Aorta (tissue), 5 donors: ENCODE results near the gene LTBP3. TPM values are rescaled to one million over a fixed set of nuclear protein-coding genes. Genes with fewer than 3 reads are reported as not detected.

Experiments used
- ATAC-seq: fragments of 200-7000 bp; cut with Tn5 transposase; one replicate; pipeline ENCODE4 v1.9.1; 2022; ENCODE audit warnings: moderate library complexity; ENCODE audit not compliant: low FRiP score
- DNase-seq, 2 donors: peaks; one replicate each; pipeline ENCODE4 v3.0.0-alpha.2; 2020
- H3K27ac ChIP-seq, 2 donors: one replicate each; pipeline ENCODE4 v1.5.1; 2013; ENCODE audit warnings: low read length in 2 of 2, mild to moderate bottlenecking in 2 of 2, moderate library complexity in 2 of 2, control low read depth in 1 of 2, inconsistent platforms in 1 of 2, low read depth in 1 of 2
- H3K27me3 ChIP-seq, 2 donors: one replicate each; pipeline ENCODE4 v1.6.1; 2013; ENCODE audit warnings: control low read depth in 1 of 2, low read length in 1 of 2, mild to moderate bottlenecking in 1 of 2, moderate library complexity in 1 of 2; ENCODE audit not compliant: insufficient read depth in 2 of 2, control insufficient read depth in 1 of 2
- H3K36me3 ChIP-seq, 2 donors: one replicate each; pipeline ENCODE4 v1.6.1; 2013; ENCODE audit warnings: control low read depth in 1 of 2, low read length in 1 of 2, mild to moderate bottlenecking in 1 of 2; ENCODE audit not compliant: insufficient read depth in 2 of 2, control insufficient read depth in 1 of 2
- H3K4me1 ChIP-seq, 2 donors: one replicate each; pipeline ENCODE4 v1.6.1; 2013; ENCODE audit warnings: low read length in 2 of 2, control low read depth in 1 of 2, mild to moderate bottlenecking in 1 of 2, moderate library complexity in 1 of 2; ENCODE audit not compliant: insufficient read depth in 2 of 2, control insufficient read depth in 1 of 2
- H3K4me3 ChIP-seq, 2 donors: one replicate each; pipeline ENCODE4 v1.5.1; 2013; ENCODE audit warnings: low read length in 2 of 2, control low read depth in 1 of 2, mild to moderate bottlenecking in 1 of 2
- H3K9me3 ChIP-seq: one replicate; pipeline ENCODE4 v1.6.1; 2013; ENCODE audit warnings: mild to moderate bottlenecking, low read length; ENCODE audit not compliant: control insufficient read depth
- WGBS, 2 donors: extraction: QIAGEN DNeasy Blood & Tissue Kit; methylation state at CpG; one replicate each; pipeline ENCODE4 v1.1.7; 2013; 5-methylcytosine and 5-hydroxymethylcytosine counted together
- intact Hi-C, 2 donors: fragments of 100-400 bp; cut with DNase I; formaldehyde crosslinking; loops; one replicate each; pipeline versions ENCODE4 v1.14.2 to v1.15.0; 2022
- polyA plus RNA-seq, 2 donors: library from polyadenylated mRNA; stranded (reverse); fragments of 200-250 nt; gene quantifications; one replicate each; pipeline ENCODE4 v1.2.3, GENCODE V29; 2013
- total RNA-seq, 2 donors: library from RNA; stranded (reverse); fragmentation: NEBNext Ultra II Directional; extraction: Animal tissue kit (Norgen Biotek cat#: 25700); gene quantifications; one replicate each; pipeline ENCODE4 v1.2.1, GENCODE V29; 2021
- donor health status: healthy with polysubstance abuse.
- donor health status: Bipolar disorder and iron deficiency.
- donor health status: DM: no; HTN: no; CAD: no.
- donor health status: DM: no; HTN: no; CAD: no.
- donor health status: DM: yes; HTN: yes; CAD: no.

Gene LTBP3
- total and polyA plus RNA-seq, 4 donors, result 40.1 to 473 (median 373) TPM

DNA sequence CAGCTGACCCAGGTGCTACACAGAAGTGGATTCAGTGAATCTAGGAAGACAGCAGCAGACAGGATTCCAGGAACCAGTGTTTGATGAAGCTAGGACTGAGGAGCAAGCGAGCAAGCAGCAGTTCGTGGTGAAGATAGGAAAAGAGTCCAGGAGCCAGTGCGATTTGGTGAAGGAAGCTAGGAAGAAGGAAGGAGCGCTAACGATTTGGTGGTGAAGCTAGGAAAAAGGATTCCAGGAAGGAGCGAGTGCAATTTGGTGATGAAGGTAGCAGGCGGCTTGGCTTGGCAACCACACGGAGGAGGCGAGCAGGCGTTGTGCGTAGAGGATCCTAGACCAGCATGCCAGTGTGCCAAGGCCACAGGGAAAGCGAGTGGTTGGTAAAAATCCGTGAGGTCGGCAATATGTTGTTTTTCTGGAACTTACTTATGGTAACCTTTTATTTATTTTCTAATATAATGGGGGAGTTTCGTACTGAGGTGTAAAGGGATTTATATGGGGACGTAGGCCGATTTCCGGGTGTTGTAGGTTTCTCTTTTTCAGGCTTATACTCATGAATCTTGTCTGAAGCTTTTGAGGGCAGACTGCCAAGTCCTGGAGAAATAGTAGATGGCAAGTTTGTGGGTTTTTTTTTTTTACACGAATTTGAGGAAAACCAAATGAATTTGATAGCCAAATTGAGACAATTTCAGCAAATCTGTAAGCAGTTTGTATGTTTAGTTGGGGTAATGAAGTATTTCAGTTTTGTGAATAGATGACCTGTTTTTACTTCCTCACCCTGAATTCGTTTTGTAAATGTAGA lies 57.6 kb downstream of the LTBP3 start:
- peaks cover 14 to 15% of the 10 kb centered on the region in 2 donors for H3K36me3 ChIP-seq
- ATAC-seq (no peak), DNase-seq (peak in 1 of 2 donors; percentile 70)
- H3K9me3 ChIP-seq, result no peaks in the 10 kb centered on the region
- intact Hi-C loops, result no loop called here
- 0% methylated on average over 20 of the region's 20 CpGs for WGBS, 2 donors
- peak overlapping the region; percentile 95 to 100 for H3K4me3 ChIP-seq
- peak overlapping the region; percentile 90 to 100 for H3K27ac ChIP-seq
- H3K4me1 ChIP-seq, result no peaks in the 10 kb centered on the region
- H3K27me3 ChIP-seq, result peaks cover 0 to 2% of the 10 kb centered on the region in 2 donors

DNA sequence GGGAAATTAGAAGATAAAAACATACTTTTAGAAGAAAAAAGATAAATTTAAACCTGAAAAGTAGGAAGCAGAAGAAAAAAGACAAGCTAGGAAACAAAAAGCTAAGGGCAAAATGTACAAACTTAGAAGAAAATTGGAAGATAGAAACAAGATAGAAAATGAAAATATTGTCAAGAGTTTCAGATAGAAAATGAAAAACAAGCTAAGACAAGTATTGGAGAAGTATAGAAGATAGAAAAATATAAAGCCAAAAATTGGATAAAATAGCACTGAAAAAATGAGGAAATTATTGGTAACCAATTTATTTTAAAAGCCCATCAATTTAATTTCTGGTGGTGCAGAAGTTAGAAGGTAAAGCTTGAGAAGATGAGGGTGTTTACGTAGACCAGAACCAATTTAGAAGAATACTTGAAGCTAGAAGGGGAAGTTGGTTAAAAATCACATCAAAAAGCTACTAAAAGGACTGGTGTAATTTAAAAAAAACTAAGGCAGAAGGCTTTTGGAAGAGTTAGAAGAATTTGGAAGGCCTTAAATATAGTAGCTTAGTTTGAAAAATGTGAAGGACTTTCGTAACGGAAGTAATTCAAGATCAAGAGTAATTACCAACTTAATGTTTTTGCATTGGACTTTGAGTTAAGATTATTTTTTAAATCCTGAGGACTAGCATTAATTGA lies 58.3 kb downstream of the LTBP3 start:
- WGBS, 2 donors, result 0 to 1% methylated on average over 3 of the region's 3 CpGs
- H3K27ac ChIP-seq, result peak overlapping the region; percentile 90 to 100
- H3K4me1 ChIP-seq, result no peaks in the 10 kb centered on the region
- H3K9me3 ChIP-seq, result no peaks in the 10 kb centered on the region
- DNase-seq (no peak), ATAC-seq (no peak)
- peak overlapping the region; percentile 95 to 100 for H3K4me3 ChIP-seq
- peaks cover 0 to 2% of the 10 kb centered on the region in 2 donors for H3K27me3 ChIP-seq
- H3K36me3 ChIP-seq, result peaks cover 8% of the 10 kb centered on the region in 2 donors
- intact Hi-C loops, result no loop called here

DNA sequence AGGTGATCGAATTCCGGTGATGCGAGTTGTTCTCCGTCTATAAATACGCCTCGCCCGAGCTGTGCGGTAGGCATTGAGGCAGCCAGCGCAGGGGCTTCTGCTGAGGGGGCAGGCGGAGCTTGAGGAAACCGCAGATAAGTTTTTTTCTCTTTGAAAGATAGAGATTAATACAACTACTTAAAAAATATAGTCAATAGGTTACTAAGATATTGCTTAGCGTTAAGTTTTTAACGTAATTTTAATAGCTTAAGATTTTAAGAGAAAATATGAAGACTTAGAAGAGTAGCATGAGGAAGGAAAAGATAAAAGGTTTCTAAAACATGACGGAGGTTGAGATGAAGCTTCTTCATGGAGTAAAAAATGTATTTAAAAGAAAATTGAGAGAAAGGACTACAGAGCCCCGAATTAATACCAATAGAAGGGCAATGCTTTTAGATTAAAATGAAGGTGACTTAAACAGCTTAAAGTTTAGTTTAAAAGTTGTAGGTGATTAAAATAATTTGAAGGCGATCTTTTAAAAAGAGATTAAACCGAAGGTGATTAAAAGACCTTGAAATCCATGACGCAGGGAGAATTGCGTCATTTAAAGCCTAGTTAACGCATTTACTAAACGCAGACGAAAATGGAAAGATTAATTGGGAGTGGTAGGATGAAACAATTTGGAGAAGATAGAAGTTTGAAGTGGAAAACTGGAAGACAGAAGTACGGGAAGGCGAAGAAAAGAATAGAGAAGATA lies 59.0 kb downstream of the LTBP3 start, which contains the start of gene MALAT1:
MALAT1 (plus strand) TSS at position 69 of the 736 bp plus-strand sequence.
- DNase-seq (peak; percentile 95 to 98), ATAC-seq (peak; percentile 71)
- intact Hi-C loops, result loop anchor here in 1 of 2 donors (1.0 kb wide), 1 partner anchor 77 kb away; the partner anchor contains the start of gene NEAT1
- Histone ChIP-seq H3K4me3 (peak within 1 kb of the TSS; percentile 95 to 100), H3K36me3 (peaks cover 3 to 6% of the 10 kb centered on the region in 2 donors), H3K27ac (peak within 1 kb of the TSS; percentile 100), H3K27me3 (peaks cover 0 to 2% of the 10 kb centered on the region in 2 donors), H3K9me3 (no peaks in the 10 kb centered on the region), H3K4me1 (no peaks in the 10 kb centered on the region)
- WGBS, 2 donors, result 0 to 1% methylated on average over 24 of the region's 24 CpGs

- Histone ChIP-seq H3K36me3 (peaks cover 0 to 6% of the 10 kb centered on the region in 2 donors), H3K4me1 (no peaks in the 10 kb centered on the region), H3K4me3 (peak overlapping the region; percentile 60 to 75), H3K27ac (peak overlapping the region; percentile 100), H3K27me3 (peaks cover 0 to 2% of the 10 kb centered on the region in 2 donors), H3K9me3 (no peaks in the 10 kb centered on the region)
- ATAC-seq, result no peak
- 0 to 2% methylated on average over 6 of the region's 6 CpGs for WGBS, 2 donors
- DNase-seq, result no peak
- intact Hi-C loops, result loop anchor here in 1 of 2 donors (1.0 kb wide), 1 partner anchor 76 kb away; the partner anchor contains the start of gene NEAT1
Measured at GRCh38 chr11:65498727-65498976, 59.5 kb downstream of the LTBP3 start.

GRCh38 chr11:65498042-65498726 lies 60.0 kb downstream of the LTBP3 start:
- DNase-seq (peak; percentile 71 to 74), ATAC-seq (no peak)
- no peaks in the 10 kb centered on the region for H3K9me3 ChIP-seq
- peaks cover 0 to 6% of the 10 kb centered on the region in 2 donors for H3K36me3 ChIP-seq
- H3K27me3 ChIP-seq, result peaks cover 0 to 2% of the 10 kb centered on the region in 2 donors
- peak overlapping the region; percentile 100 for H3K27ac ChIP-seq
- H3K4me1 ChIP-seq, result no peaks in the 10 kb centered on the region
- WGBS, 2 donors, result 3% methylated on average over 24 of the region's 24 CpGs
- H3K4me3 ChIP-seq, result peak overlapping the region; percentile 60 to 75
- intact Hi-C loops, result loop anchor here in 1 of 2 donors (1.0 kb wide), 1 partner anchor 76 kb away; the partner anchor contains the start of gene NEAT1

GRCh38 chr11:65497141-65498041 lies 60.8 kb downstream of the LTBP3 start:
- Histone ChIP-seq H3K36me3 (peaks cover 0 to 4% of the 10 kb centered on the region in 2 donors), H3K27me3 (peaks cover 0 to 2% of the 10 kb centered on the region in 2 donors), H3K4me3 (peak overlapping the region; percentile 60 to 75), H3K27ac (peak overlapping the region; percentile 100), H3K9me3 (no peaks in the 10 kb centered on the region), H3K4me1 (peaks cover 0 to 1% of the 10 kb centered on the region in 2 donors)
- 0% methylated on average over 46 to 61 of the region's 61 CpGs for WGBS, 2 donors
- DNase-seq (peak; percentile 99 to 100), ATAC-seq (peak; percentile 93)
- intact Hi-C loops, result loop anchor here in 1 of 2 donors (1.0 kb wide), 1 partner anchor 75 kb away; the partner anchor contains the start of gene NEAT1

DNA sequence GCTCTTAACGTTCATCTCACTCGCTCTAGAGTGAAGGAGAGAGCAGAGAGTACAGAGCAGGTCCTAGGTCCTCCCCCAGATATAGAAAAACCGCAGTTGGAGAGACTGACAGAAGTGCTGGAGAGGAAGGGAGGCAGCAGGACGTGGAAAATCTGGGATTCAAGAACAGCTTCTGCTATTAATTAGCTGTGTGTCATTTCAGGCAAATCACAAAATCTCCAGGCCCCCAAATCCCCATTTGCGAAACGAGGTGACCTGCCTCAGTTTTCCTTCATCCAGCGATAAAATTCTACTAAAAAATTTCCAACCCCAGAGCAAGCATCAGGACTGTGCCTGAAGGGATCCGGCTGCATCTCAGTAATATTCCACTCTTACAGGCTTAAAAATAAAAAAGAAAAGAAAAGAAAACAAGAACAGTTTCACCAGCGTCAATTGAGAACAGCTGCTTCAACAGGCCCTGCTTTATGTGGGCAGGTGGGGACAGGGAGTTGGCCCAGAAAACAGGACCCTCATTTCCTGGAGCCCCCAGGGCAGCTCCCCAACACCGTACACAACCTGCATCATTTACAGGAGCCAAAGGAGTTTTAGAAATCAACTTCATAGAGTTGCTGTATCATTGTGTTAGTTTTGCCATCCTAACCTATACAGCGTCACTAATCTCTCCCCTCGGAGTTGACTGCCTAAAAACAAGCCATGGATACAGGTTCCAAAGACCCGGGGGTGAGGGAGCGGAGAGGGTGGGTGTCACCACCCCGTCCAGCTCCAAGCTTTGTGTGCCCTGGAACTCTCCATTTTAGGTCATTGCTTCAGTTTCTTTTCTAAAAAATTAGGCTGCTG lies 61.6 kb downstream of the LTBP3 start:
- intact Hi-C loops, result no loop called here
- 5 to 6% methylated on average over 15 of the region's 15 CpGs for WGBS, 2 donors
- H3K36me3 ChIP-seq, result peaks cover 0 to 3% of the 10 kb centered on the region in 2 donors
- peaks cover 0 to 2% of the 10 kb centered on the region in 2 donors for H3K4me1 ChIP-seq
- H3K27ac ChIP-seq, result peak overlapping the region; percentile 98 to 99
- peak overlapping the region in 1 of 2 donors; percentile 27 for H3K4me3 ChIP-seq
- DNase-seq, result peak; percentile 41 to 49
- no peaks in the 10 kb centered on the region for H3K9me3 ChIP-seq
- peaks cover 0 to 2% of the 10 kb centered on the region in 2 donors for H3K27me3 ChIP-seq
- ATAC-seq, result no peak
